Adrenal gland (tissue), 5 donors: ENCODE results near the gene HIRIP3.

Source experiments
- POLR2A ChIP-seq, 2 donors: fragments of 450-650 bp; IDR thresholded peaks; one replicate each; pipeline ENCODE4 v1.6.1; 2017; ENCODE audit warnings: antibody characterized with exemption in 2 of 2, mild to moderate bottlenecking in 2 of 2, moderate library complexity in 1 of 2
- TF ChIP-seq, protein P1 (sequence below), 6 experiments: fragments of 450-650 bp in 4 of 6; fragments of 200-600 bp in 2 of 6; sonication (generic) in 1 of 6; IDR thresholded peaks; 1 replicate in 5 of 6; 2 replicates in 1 of 6; pipeline versions ENCODE4 v1.5.1 to v1.8.0; 2016 to 2021; ENCODE audit warnings: antibody characterized with exemption in 6 of 6, mild to moderate bottlenecking in 2 of 6, moderate library complexity in 1 of 6
- donor health status: DM: no; HTN: no; CAD: no.

DNA sequence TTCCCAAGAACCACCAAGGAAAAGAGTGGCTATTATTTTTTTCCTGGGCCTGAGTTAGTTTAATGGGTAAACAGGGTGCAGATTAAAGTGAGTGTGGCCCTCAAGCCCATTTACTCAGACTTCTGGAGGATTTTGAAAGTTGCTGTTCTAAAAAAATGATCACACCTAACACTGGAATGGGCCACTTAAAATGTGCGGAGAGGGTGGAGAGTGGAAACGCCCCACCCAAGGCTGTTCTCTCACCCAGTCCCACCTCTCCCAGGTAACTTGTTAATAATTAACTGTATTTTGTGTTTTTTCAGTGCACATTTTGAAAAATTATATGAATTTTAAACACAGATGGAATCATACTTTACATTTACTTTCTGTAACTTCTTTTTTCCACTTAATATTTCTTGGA is 5.4 kb downstream of the HIRIP3 start:
- no peak for TF ChIP-seq POLR2A (IDR thresholded peaks at IDR 0.05)
- TF ChIP-seq, protein P1, sequence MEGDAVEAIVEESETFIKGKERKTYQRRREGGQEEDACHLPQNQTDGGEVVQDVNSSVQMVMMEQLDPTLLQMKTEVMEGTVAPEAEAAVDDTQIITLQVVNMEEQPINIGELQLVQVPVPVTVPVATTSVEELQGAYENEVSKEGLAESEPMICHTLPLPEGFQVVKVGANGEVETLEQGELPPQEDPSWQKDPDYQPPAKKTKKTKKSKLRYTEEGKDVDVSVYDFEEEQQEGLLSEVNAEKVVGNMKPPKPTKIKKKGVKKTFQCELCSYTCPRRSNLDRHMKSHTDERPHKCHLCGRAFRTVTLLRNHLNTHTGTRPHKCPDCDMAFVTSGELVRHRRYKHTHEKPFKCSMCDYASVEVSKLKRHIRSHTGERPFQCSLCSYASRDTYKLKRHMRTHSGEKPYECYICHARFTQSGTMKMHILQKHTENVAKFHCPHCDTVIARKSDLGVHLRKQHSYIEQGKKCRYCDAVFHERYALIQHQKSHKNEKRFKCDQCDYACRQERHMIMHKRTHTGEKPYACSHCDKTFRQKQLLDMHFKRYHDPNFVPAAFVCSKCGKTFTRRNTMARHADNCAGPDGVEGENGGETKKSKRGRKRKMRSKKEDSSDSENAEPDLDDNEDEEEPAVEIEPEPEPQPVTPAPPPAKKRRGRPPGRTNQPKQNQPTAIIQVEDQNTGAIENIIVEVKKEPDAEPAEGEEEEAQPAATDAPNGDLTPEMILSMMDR (IDR thresholded peaks at IDR 0.05) = no peak
